ENCODE data around the gene MATR3.

Gene MATR3

GRCh38 chr5:139285651-139286392 lies 7.7 kb upstream of the MATR3 start:
- Histone ChIP-seq H3K4me1 (ENCODE audit: control insufficient read depth, insufficient read depth, low read length, poor library complexity, severe bottlenecking) (peaks cover 10% of the 10 kb centered on the region), H3K27ac (ENCODE audit: low read depth, low read length, severe bottlenecking) (no peak overlapping the region), H3K9me3 (ENCODE audit: control insufficient read depth, low read length) (no peaks in the 10 kb centered on the region), H3K4me3 (ENCODE audit: extremely low read depth, insufficient read depth, low read length, poor library complexity, severe bottlenecking) (no peak overlapping the region), H3K36me3 (ENCODE audit: control insufficient read depth, insufficient read depth, low read length) (peaks cover 67% of the 10 kb centered on the region)
- 96% methylated on average over 3 of the region's 3 CpGs; no CpG with 5 or more reads in 1 of the 2 experiments for WGBS, 2 experiments (ENCODE audit: insufficient coverage in 2 of 2)

- no peaks in the 10 kb centered on the region for H3K9me3 ChIP-seq (ENCODE audit: control insufficient read depth, low read length)
- H3K27ac ChIP-seq (ENCODE audit: low read depth, low read length, severe bottlenecking) = no peak overlapping the region
- peaks cover 46% of the 10 kb centered on the region for H3K36me3 ChIP-seq (ENCODE audit: control insufficient read depth, insufficient read depth, low read length)
- WGBS, 2 experiments (ENCODE audit: insufficient coverage in 2 of 2) = 91 to 95% methylated on average over 9 of the region's 10 CpGs
- H3K4me1 ChIP-seq (ENCODE audit: control insufficient read depth, insufficient read depth, low read length, poor library complexity, severe bottlenecking) = no peaks in the 10 kb centered on the region
- H3K4me3 ChIP-seq (ENCODE audit: extremely low read depth, insufficient read depth, low read length, poor library complexity, severe bottlenecking) = no peak overlapping the region
These were observed 5.5 kb upstream of the MATR3 start for GRCh38 chr5:139287890-139288635.

- no peak overlapping the region for H3K27ac ChIP-seq (ENCODE audit: low read depth, low read length, severe bottlenecking)
- H3K4me3 ChIP-seq (ENCODE audit: extremely low read depth, insufficient read depth, low read length, poor library complexity, severe bottlenecking) = no peak overlapping the region
- no peaks in the 10 kb centered on the region for H3K9me3 ChIP-seq (ENCODE audit: control insufficient read depth, low read length)
- H3K4me1 ChIP-seq (ENCODE audit: control insufficient read depth, insufficient read depth, low read length, poor library complexity, severe bottlenecking) = no peaks in the 10 kb centered on the region
- H3K36me3 ChIP-seq (ENCODE audit: control insufficient read depth, insufficient read depth, low read length) = peaks cover 18% of the 10 kb centered on the region
- WGBS, 2 experiments (ENCODE audit: insufficient coverage in 2 of 2) = 89 to 100% methylated on average over 1 to 2 of the region's 2 CpGs
These were observed 2.5 kb upstream of the MATR3 start for GRCh38 chr5:139291051-139291450.

GRCh38 chr5:139293202-139293506 lies 386 bp upstream of the MATR3 start:
- Histone ChIP-seq H3K36me3 (ENCODE audit: control insufficient read depth, insufficient read depth, low read length) (no peaks in the 10 kb centered on the region), H3K27ac (ENCODE audit: low read depth, low read length, severe bottlenecking) (peak overlapping the region; percentile 36), H3K4me1 (ENCODE audit: control insufficient read depth, insufficient read depth, low read length, poor library complexity, severe bottlenecking) (peaks cover 9% of the 10 kb centered on the region), H3K4me3 (ENCODE audit: extremely low read depth, insufficient read depth, low read length, poor library complexity, severe bottlenecking) (peak overlapping the region; percentile 89), H3K9me3 (ENCODE audit: control insufficient read depth, low read length) (no peaks in the 10 kb centered on the region)
- WGBS, 2 experiments (ENCODE audit: insufficient coverage in 2 of 2) = 37 to 40% methylated on average over 8 to 9 of the region's 11 CpGs

- Histone ChIP-seq H3K4me3 (ENCODE audit: extremely low read depth, insufficient read depth, low read length, poor library complexity, severe bottlenecking) (peak overlapping the region; percentile 89), H3K36me3 (ENCODE audit: control insufficient read depth, insufficient read depth, low read length) (peaks cover 3% of the 10 kb centered on the region), H3K9me3 (ENCODE audit: control insufficient read depth, low read length) (no peaks in the 10 kb centered on the region), H3K4me1 (ENCODE audit: control insufficient read depth, insufficient read depth, low read length, poor library complexity, severe bottlenecking) (peaks cover 9% of the 10 kb centered on the region), H3K27ac (ENCODE audit: low read depth, low read length, severe bottlenecking) (peak overlapping the region; percentile 99)
- 1% methylated on average over 20 to 38 of the region's 48 CpGs for WGBS, 2 experiments (ENCODE audit: insufficient coverage in 2 of 2)
These were observed 1.0 kb downstream of the MATR3 start for GRCh38 chr5:139294374-139295165.

- WGBS, 2 experiments (ENCODE audit: insufficient coverage in 2 of 2) = 43 to 58% methylated on average over 7 to 8 of the region's 16 CpGs
- Histone ChIP-seq H3K36me3 (ENCODE audit: control insufficient read depth, insufficient read depth, low read length) (peaks cover 5% of the 10 kb centered on the region), H3K4me3 (ENCODE audit: extremely low read depth, insufficient read depth, low read length, poor library complexity, severe bottlenecking) (peak overlapping the region; percentile 89), H3K4me1 (ENCODE audit: control insufficient read depth, insufficient read depth, low read length, poor library complexity, severe bottlenecking) (peaks cover 9% of the 10 kb centered on the region), H3K9me3 (ENCODE audit: control insufficient read depth, low read length) (no peaks in the 10 kb centered on the region), H3K27ac (ENCODE audit: low read depth, low read length, severe bottlenecking) (peak overlapping the region; percentile 99)
These were observed 2.0 kb downstream of the MATR3 start for GRCh38 chr5:139295346-139296057.

- H3K4me3 ChIP-seq (ENCODE audit: extremely low read depth, insufficient read depth, low read length, poor library complexity, severe bottlenecking) = peak overlapping the region; percentile 89
- peaks cover 9% of the 10 kb centered on the region for H3K4me1 ChIP-seq (ENCODE audit: control insufficient read depth, insufficient read depth, low read length, poor library complexity, severe bottlenecking)
- H3K36me3 ChIP-seq (ENCODE audit: control insufficient read depth, insufficient read depth, low read length) = peaks cover 5% of the 10 kb centered on the region
- WGBS, 2 experiments (ENCODE audit: insufficient coverage in 2 of 2) = 59 to 70% methylated on average over 4 to 5 of the region's 6 CpGs
- no peak overlapping the region for H3K27ac ChIP-seq (ENCODE audit: low read depth, low read length, severe bottlenecking)
- H3K9me3 ChIP-seq (ENCODE audit: control insufficient read depth, low read length) = no peaks in the 10 kb centered on the region
These were observed 2.7 kb downstream of the MATR3 start for GRCh38 chr5:139296198-139296597.

GRCh38 chr5:139296862-139297326 lies 3.4 kb downstream of the MATR3 start:
- WGBS, 2 experiments (ENCODE audit: insufficient coverage in 2 of 2) = 73 to 84% methylated on average over 7 to 8 of the region's 12 CpGs
- H3K4me3 ChIP-seq (ENCODE audit: extremely low read depth, insufficient read depth, low read length, poor library complexity, severe bottlenecking) = no peak overlapping the region

GRCh38 chr5:139297439-139298133 lies 4.0 kb downstream of the MATR3 start:
- no peaks in the 10 kb centered on the region for H3K9me3 ChIP-seq (ENCODE audit: control insufficient read depth, low read length)
- no CpG with 5 or more reads among the region's 2 CpGs for WGBS, 2 experiments (ENCODE audit: insufficient coverage in 2 of 2)
- peaks cover 9% of the 10 kb centered on the region for H3K4me1 ChIP-seq (ENCODE audit: control insufficient read depth, insufficient read depth, low read length, poor library complexity, severe bottlenecking)
- no peak overlapping the region for H3K27ac ChIP-seq (ENCODE audit: low read depth, low read length, severe bottlenecking)
- H3K4me3 ChIP-seq (ENCODE audit: extremely low read depth, insufficient read depth, low read length, poor library complexity, severe bottlenecking) = no peak overlapping the region
- H3K36me3 ChIP-seq (ENCODE audit: control insufficient read depth, insufficient read depth, low read length) = peaks cover 10% of the 10 kb centered on the region

More at GRCh38 chr5:139296862-139297326, 3.4 kb downstream of the MATR3 start:
- H3K9me3 ChIP-seq (ENCODE audit: control insufficient read depth, low read length) = no peaks in the 10 kb centered on the region
- peaks cover 9% of the 10 kb centered on the region for H3K4me1 ChIP-seq (ENCODE audit: control insufficient read depth, insufficient read depth, low read length, poor library complexity, severe bottlenecking)
- H3K27ac ChIP-seq (ENCODE audit: low read depth, low read length, severe bottlenecking) = no peak overlapping the region
- peaks cover 10% of the 10 kb centered on the region for H3K36me3 ChIP-seq (ENCODE audit: control insufficient read depth, insufficient read depth, low read length)

- Histone ChIP-seq H3K9me3 (ENCODE audit: control insufficient read depth, low read length) (no peaks in the 10 kb centered on the region), H3K36me3 (ENCODE audit: control insufficient read depth, insufficient read depth, low read length) (peaks cover 10% of the 10 kb centered on the region), H3K4me3 (ENCODE audit: extremely low read depth, insufficient read depth, low read length, poor library complexity, severe bottlenecking) (no peak overlapping the region), H3K27ac (ENCODE audit: low read depth, low read length, severe bottlenecking) (no peak overlapping the region), H3K4me1 (ENCODE audit: control insufficient read depth, insufficient read depth, low read length, poor library complexity, severe bottlenecking) (peaks cover 9% of the 10 kb centered on the region)
- 90 to 94% methylated on average over 8 to 11 of the region's 11 CpGs for WGBS, 2 experiments (ENCODE audit: insufficient coverage in 2 of 2)
These were observed 4.7 kb downstream of the MATR3 start for GRCh38 chr5:139298242-139298641.
